Activated CD4-positive, CD25-positive, alpha-beta regulatory T cell treated with anti-CD3 and anti-CD28 coated beads, Interleukin-2, amount 50 U/mL, for 16 hours (primary cell): ENCODE measurements around the gene CAPN1.
"Not testable (repeated sequence)": the region's sequence is repeated elsewhere in the genome, so short reads cannot be mapped to it uniquely, and the experiment has no call there.

Experiments
- DNase-seq: peaks from one replicate; pipeline ENCODE4 v3.0.0-alpha.2; 2020; ENCODE audit warnings: low read depth, low spot score

CAPN1 gene

DNA sequence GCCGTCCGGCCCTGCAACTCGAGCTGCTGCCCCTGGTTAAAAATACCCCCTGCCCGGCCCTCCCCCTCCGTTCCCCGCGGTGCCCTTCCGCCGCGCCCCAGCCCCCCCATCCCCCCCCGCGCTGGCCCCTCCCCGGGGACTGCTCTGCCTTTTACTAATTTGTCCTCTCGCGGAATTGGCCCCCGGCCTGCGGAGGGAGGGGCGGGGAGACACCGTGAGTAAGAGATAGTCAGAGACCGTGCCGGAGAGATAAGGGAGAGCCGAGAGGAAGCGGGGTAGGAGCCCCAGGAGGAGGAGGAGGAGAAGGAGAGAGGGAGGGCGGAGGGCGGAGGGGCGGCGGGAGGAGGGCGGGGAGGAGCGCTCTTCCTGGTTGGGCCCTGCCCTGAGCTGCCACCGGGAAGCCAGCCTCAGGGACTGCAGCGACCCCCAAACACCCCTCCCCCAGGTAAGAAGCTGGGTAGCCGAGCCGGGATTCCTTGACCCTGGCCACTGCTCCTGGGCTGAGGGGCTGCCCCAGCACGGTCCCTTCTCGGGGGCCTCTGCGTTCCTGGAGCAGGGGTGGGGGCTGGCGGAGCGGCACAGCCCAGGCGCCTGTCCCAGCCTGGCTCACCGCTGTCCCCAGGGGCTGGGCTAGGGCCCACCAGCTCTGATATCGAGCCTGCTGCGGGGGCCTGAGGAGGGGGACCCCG, at the start of gene CAPN1:
Gene CAPN1, plus strand, starts transcription at position 360 of the 689 bp plus-strand sequence. CDS start 774 bp downstream, outside the sequence.
- peak; percentile 58 for DNase-seq

DNA sequence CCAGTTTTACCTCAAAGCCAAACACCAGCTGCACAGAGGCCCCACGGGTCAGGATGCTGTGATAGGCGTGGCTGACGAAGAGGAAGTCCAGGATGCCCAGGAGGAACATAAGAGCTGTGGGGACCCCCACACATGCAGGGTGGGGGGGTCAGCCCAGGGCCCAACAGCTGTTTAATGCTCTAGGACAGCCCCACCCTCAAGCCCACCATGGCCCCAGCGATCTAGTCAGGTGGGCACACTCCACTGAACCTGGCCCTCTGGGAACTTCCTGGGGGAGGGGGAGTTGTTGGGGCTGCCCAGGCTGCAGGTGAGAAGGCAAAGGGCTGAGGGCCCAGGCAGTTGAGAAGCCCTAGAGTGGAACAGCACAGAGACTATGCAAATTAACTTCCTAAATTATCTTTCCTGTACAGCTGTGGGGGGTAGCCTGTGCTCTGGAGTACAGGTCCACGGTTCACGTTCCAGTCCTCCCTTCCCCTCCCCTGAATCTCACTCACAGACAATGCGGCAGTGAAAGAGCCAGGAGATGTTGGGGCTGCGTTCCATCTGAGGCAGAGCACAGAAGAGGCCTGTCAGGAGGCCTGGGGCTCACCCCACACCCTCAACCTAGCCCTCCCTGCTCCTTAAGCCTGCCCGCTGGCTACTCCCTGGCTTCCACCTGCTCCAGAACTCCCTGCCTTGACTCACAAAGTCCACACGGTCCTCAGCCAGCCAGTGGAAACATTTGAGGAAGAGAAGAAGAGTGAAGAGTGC, 49.3 kb upstream of the CAPN1 start:
- DNase-seq, result no peak

DNA sequence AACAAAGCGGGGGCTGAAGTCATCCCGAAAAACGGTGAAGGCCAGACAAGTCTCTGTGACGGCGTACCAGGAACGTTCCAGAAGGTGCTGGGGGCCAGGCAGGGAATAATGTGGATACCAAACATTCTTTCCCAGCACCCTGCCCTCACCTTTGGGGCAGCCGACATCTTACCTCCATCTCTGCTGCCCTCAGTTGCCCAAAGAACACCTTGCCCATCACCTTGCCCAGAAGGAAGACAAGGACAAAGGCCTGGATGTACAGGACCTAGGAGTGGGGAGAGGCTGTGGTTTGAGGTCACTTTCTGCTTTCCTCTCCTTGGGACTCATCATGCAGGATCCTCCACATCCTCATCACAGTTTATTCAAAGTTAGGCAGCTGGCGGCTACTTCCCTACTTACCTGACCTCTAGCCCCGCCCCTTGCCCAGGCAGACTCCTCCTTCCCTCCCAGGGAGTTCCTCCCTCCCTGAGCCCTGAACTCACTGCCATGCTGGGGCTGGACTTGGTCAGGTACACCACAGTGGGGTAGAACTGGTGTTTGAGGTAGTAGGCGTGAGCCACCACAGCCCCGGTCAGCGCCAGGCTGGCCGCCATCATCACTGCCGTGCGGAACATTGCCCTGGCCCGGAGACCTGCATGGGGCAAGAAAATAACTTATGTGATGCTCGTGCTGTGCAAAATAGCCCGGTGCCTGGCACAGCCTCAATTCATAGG, 48.6 kb upstream of the CAPN1 start:
- no peak for DNase-seq

DNA sequence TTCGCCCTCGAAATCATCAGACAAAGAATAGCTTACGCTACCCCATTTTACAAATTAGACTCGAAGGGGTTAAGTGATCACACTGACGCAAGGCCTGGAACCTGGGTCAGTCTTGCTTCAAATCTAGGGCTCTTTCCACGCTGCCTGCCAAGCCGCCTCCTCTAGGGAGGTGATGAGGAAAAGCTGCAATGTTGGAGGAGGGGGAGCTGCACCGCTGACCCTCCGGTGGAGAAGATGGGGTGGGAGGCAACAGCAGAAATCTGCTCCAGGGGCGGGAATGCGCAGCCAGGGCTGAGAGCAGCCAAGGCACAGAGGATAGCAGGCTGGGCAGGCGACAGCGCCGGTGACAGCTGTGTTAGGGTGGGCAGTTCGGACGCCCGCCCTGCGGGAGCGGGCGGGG, 48.0 kb upstream of the CAPN1 start:
- DNase-seq, result no peak

DNA sequence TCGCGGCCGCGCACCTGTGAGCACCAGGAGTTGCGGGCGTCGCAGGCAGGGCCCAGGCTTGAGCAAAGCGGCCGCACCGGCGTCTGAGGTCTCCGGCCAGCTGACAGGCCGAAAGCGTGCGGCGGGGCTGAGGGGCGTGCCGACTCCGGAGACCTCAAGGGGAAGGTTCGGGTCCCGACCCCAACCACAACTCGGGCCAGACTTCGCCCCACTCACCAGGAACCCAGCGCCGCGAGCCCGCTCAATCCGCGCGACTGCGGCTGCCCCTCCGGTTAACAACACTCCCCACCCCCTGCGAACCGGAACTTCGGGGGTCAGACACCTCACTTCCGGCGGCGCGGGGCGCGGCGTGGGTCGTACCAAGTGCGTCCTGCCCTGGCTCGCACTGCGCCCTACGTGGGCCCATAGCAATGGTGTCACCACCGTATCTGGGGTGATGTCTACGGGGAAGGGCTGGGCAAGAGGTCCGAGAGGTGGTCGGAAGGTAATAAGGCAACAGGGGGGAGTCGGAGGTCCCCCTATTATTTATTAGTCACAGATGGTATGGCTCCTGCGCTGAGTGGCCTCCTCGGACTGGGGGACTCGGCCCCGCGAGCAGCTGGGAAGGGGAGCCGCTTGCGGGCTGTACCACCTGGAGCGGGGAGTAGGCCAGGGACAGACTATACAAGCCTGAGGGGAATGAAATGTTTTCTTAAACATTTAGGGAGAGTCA, 47.3 kb upstream of the CAPN1 start, which contains the start of gene SYVN1:
Gene SYVN1, minus strand, starts transcription at position 280 of the 712 bp plus-strand sequence. CDS start 918 bp downstream, outside the sequence.
- peak; percentile 93 for DNase-seq

DNA sequence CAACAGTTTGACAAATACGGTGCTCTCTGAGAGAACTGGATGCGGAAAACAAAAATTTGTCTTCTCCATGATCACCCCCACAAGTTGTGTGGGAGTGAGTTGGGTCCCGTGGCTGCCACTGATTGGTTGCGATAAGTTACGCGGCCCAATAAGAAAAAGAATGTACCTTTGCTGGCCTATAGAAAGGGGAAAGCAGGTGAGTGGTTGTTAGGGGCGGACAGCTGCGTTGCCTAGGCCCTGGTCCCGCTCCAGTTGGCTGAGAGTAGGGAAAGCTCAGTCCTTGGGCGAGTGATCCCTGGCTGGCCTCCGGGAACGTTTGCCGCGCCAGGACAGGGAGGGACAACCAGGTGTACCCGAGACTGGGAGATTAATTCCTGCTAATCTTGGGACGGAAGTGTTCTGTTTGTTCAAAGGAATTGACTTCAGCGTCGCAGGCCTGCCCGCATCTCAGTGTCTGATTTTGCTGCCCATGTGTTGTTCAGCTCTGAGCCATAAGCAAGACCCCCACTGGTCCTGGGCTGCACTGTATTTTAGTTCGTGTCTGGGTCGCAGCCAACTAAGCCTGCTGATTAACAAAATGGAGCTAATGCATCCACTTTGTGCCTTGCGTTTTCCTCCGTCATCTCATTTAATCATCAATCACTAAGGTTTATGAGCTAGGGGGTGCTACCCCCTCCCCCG, 46.6 kb upstream of the CAPN1 start:
- peak; percentile 66 for DNase-seq

DNA sequence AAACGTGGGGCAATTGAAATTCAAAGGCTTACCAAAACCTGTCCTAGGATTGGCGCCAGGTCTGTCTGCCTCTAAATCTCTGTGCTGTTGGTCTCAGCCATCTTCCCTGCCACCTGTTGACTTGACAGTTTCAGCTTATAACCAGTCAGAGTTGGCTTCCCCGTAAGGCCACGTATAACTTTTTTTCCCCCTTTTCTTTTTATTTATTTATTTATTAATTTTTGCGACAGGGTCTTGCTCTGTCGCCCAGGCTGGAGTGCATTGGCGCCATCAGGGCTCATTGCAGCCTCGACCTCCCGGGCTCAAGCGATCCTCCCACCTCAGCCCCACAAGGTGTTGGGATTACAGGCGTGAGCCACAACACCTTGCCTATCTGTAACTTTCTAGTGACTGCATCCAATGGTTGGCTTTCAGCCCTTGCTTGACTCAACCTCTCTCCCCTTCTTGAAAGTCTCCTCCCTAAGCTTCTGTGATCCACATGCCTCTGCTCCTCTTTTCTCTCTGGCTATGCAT, 46.0 kb upstream of the CAPN1 start:
- DNase-seq, result no peak

DNA sequence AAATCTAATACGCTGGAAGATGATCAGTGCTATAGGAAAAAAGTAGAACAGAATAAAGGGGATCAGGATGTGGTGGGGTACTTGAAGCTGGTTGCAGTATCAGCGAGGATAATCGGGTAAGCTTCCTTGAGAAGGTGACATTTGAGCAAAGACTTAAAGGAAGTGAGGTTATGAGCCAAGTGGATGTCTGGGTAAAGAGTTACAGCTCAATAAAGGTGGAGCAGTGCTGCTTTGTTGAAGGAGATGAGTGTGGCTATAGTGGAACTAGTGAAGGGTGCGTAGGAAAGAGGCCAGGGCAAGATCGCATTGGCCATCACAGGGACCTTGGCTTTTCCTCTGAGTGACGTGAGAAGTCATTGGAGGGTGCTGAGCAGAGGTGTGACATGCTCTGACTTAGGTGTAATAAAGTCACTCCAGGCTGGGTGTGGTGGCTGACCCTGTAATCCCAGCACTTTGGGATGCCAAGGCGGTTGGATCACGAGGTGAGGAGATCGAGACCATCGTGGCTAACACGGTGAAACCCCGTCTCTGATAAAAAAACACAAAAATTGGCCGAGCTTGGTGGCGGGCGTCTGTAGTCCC, 45.1 kb upstream of the CAPN1 start:
- no peak for DNase-seq

DNA sequence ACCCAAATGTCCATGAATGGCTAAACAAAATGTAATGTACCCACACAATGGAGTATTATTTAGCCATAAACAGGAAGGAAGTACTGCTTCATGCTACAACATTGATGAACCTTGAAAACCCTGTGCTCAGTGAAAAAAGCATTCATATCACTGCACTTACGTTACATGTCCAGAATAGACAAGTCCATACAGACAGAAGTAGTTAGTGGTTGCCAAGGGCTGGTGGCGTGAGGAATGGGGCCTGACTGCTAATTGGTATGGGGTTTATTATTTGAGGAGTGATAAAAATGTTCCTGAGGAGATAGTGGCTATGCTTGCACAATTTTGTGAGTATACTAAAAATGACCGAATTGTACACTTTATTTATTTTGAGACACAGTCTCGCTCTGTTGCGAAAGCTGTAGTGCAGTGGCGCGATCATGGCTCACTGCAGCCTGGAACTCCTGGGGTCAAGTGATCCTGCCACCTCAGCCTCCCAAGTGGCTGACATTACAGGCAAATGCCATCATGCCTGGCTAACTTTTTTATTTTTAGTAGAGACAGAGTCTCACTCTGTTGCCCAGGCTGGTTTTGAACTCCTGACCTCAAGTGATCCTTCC, 39.7 kb upstream of the CAPN1 start:
- DNase-seq, result no peak

DNA sequence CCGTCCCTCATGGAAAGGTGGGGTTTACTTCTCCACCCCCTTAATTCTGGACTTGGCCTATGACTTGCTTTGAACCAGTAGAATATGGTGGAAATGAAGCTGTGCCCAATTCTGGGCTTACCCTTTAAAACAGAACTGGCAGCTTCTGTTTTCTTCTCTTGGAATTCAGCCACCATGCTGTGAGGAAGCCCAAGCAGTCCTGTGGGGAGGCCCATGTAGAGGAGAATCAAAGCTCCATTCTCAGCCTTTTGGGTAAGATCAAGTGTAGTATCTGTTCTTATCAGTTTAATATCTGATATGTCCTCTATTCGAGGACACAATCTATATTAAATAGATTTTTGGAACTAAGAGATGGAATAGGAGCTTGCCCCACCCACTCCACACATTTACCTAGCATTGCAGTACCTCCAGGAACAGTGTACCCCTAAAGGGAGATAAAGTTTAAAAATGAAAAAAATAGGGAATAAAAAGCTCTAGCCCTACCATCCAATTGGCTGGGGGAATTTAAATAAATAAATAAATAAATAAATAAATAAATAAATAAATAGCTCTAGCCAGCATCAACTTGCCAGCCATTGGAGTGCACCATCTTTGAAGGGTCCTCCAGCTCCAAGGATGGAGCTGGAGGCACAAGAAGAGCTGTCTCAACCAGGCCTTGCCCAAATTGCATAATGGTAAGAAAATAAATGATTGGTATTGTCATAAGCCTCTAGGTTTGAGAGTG, 34.2 kb upstream of the CAPN1 start:
- DNase-seq, result no peak

DNA sequence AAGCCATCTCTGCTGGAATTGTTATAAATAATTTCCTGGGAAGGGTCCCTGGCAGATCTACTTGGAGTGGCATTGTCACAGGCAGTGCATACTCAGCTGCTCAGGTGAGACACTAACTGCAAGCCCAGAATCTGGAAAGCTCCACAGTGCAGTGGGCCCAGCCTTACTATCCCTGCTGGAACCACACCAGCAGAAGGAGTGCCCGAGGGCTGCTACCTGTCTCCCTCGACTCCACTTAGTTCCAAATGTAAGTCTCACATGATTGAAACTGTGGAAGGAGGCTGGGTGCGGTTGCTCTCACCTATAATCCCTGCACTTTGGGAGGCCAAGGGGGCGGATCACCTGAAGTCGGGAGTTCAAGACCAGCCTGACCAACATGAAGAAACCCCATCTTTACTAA, 33.1 kb upstream of the CAPN1 start:
- DNase-seq, result no peak

DNA sequence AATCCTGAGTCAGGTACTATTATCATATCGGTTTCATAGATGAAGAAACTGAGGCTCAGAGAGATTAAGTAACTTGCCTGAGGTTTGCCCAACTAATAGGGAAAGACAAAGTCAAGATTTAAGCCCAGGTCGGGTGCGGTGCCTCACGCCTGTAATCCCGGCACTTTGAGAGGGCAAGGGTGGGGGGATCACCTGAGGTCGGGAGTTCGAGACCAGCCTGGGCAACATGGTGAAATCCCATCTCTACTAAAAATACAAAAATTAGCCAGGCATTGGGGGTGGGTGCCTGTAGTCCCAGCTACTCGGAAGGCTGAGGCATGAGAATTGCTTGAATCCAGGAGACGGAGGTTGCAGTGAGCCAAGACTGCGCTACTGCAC, 31.6 kb upstream of the CAPN1 start:
- DNase-seq, result not testable (repeated sequence)

DNA sequence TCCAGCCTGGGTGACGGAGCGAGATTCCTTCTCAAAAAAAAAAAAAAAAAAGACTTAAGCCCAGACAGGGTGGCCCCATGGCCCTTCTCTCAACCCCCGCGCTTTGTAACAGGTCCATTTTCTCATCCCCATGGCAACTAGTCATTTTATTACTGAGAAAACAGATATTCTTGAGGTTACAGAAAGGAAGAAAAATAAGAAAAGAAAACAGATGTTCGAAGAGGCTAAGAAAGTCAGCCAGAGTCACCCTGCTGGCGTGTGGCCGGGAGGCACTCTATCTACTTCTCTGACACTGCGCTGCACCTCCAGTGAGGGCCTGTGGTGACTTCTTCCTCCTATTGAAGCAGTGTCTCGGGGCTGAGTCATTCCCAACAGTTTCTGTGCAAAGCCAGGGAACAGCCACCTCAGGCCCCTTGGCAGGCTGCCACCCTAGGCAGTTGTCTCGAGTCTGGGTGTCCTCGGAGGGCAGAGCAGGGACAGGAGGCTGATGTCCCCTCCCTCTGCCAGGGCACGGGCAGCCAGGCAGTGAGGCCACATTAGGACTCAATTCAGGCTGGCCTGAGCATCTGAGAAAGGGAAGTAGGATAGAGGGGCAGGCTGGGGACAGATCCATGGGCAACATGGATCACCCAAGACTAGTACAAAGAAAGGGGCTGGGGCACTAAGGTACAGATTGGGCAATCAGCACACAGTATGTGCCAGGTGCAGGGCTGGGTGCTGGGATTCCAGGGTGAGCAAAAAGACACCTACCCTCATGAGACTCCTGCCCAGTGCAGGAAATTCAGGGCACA, 31.0 kb upstream of the CAPN1 start:
- DNase-seq, result no peak

DNA sequence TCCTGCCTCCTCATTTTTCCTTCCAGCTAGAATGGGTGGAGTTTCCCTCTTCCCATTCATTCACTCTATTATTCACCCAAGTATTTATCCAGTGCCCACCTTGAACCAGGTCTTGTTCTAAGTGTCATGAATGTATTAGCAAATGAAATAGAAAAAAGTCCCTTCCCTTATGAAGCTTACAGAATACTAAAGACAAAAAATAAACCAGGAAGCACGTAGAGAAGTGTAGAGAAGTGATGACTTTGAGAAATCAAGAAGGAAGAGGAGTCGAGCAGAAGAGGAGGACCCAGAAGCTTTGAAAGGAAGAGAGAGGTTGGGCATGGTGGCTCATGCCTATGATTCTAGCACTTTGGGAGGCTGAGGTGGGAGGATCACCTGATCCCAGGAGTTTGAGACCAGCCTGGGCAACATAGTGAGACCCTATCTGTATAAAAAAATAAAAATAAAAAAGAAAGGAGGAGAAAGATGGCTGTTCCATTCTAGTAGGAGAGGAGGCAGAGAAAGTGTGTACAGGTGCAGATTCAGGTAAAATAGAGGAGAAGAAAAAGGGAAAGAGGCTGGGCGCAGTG, 30.3 kb upstream of the CAPN1 start:
- no peak for DNase-seq

DNA sequence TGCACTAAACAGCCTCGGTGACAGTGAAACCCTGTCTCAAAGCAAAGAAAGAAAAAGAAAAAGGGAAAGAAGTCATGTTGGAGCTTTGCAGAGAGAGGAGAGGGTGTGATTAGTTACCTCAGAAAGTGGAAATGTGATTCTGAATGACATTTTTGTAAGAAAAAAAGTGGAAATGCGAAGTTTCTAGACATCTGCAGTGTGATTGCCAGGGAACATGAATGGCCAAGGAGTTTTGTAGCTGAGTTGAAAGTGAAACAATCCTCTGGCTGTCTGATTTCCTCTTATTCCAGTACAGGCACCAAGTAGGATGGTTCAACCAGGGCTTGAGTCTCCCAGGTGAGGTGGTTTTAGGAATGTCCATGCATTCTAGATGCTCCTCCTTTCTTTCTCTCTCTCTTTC, 29.6 kb upstream of the CAPN1 start:
- no peak for DNase-seq

DNA sequence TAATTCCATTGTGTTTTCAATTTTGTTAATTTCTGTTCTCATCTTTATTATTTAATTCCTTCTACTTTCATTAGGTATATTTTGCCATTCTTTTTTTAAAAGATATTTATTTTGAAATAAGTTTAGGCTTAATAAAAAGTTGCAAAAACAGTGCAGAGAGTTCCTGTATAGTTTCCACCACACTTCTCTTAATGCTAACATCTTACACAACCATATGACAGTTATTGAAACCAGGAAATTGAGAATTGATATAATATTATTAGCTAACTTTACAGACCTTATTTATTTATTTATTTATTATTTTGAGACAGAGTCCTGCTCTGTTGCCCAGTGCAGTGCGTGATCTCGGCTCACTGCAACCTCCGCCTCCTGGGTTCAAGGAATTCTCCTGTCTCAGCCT, 25.5 kb upstream of the CAPN1 start:
- DNase-seq, result no peak

DNA sequence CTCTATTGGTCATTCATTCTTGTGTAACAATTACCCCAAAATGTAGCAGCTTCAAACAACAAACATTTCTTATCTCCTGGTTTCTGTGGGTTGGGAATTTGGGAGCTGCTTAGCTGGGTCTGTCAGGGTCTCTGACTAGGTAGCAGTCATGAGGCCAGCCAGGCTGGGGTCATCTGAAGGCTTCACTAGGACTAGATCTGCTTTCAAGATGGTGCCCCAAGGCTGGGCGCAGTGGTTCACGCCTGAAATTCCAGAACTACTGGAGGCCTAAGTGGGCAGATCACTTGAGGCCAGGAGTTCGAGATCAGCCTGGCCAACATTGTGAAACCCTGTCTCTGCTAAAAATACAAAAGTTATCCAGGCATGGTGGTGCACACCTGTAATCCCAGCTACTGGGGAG, 24.8 kb upstream of the CAPN1 start:
- no peak for DNase-seq

DNA sequence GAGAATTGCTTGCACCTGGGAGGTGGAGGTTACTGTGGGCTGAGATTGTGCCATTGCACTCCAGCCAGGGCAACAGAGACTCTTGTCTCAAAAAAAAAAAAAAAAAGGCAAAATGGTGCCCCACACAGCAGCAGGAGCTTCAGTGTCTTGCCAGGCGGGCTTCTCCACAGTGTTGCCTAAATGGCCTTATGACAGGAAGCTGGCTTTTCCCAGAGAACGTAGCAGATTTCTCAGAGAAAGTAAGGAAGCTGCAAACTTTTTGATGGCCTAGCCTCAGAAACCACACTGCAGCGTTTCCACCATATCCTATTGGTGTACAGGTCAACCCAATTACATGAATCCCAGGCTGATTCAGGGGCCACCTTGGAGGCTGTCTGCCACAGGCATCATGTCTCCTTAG, 24.4 kb upstream of the CAPN1 start:
- no peak for DNase-seq

DNA sequence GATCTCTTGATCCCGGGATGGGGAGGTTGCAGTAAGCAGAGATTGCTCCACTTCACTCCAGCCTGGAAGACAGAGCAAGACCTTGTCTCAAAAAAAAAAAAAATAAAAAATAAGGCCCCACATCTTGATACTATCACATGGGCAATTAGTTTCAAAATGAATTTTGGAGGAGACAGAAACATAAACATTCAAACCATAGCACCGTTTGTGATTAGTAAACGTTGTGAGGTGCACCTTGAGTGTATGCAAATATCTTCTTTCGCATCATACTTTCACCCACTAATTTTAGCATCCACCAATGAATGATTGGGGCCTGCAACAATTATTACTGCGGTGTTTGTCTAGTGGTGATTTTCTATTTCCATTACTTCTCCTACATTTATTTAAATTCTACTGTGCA, 22.7 kb upstream of the CAPN1 start:
- no peak for DNase-seq
